Karpas-422 (cell line): ENCODE results near the gene PLEKHA5. TPM values are rescaled to one million over a fixed set of nuclear protein-coding genes. Genes with fewer than 3 reads are reported as not detected.

ENCODE experiments used
- DNase-seq: peaks from one replicate; pipeline ENCODE4 v3.0.0-alpha.2; 2015
- H2AFZ ChIP-seq: fragments of 200-600 bp; sonication (generic); 2 replicates; pipeline ENCODE4 v1.6.1; 2014; ENCODE audit warnings: antibody characterized with exemption, low read length, mixed read lengths
- H3K27ac ChIP-seq: fragments of 200-600 bp; sonication (generic); 2 replicates; pipeline ENCODE4 v1.5.1; 2014; ENCODE audit warnings: mild to moderate bottlenecking, low read length, moderate library complexity
- H3K27me3 ChIP-seq: fragments of 200-600 bp; sonication (generic); 2 replicates; pipeline ENCODE4 v1.6.1; 2014; ENCODE audit warnings: low read length, mixed read lengths
- H3K36me3 ChIP-seq: fragments of 200-600 bp; sonication (generic); 2 replicates; pipeline ENCODE4 v1.6.1; 2014; ENCODE audit warnings: low read length, mixed read lengths; ENCODE audit not compliant: insufficient read depth
- H3K4me1 ChIP-seq: fragments of 200-600 bp; sonication (generic); 2 replicates; pipeline ENCODE4 v1.6.1; 2014; ENCODE audit warnings: mild to moderate bottlenecking, low read length, mixed read lengths
- H3K4me2 ChIP-seq: fragments of 200-600 bp; sonication (generic); 2 replicates; pipeline ENCODE4 v1.6.1; 2014; ENCODE audit warnings: low read length, low read depth, mild to moderate bottlenecking; ENCODE audit not compliant: poor library complexity, severe bottlenecking
- H3K4me3 ChIP-seq: fragments of 200-600 bp; sonication (generic); 2 replicates; pipeline ENCODE4 v1.5.1; 2014; ENCODE audit warnings: mild to moderate bottlenecking, antibody characterized with exemption, low read length, mixed read lengths
- H3K79me2 ChIP-seq: fragments of 200-600 bp; sonication (generic); 2 replicates; pipeline ENCODE4 v1.6.1; 2014; ENCODE audit warnings: mild to moderate bottlenecking, low read length, mixed read lengths
- H3K9ac ChIP-seq: fragments of 200-600 bp; sonication (generic); 2 replicates; pipeline ENCODE4 v1.6.0; 2014; ENCODE audit warnings: low read length
- H3K9me2 ChIP-seq: fragments of 200-600 bp; sonication (generic), shearing (Covaris generic); replicated peaks from 2 replicates; pipeline ENCODE4 v1.6.0; 2014; ENCODE audit warnings: mild to moderate bottlenecking, low read length, moderate library complexity; ENCODE audit not compliant: insufficient read depth
- H3K9me3 ChIP-seq: fragments of 300-700, 200-600 bp; sonication (generic); 2 replicates; pipeline ENCODE4 v1.6.1; 2014; ENCODE audit warnings: low read length, mixed read lengths
- H4K20me1 ChIP-seq: fragments of 200-600 bp; sonication (generic); 2 replicates; pipeline ENCODE4 v1.6.1; 2014; ENCODE audit warnings: mild to moderate bottlenecking, antibody characterized with exemption, low read length, low read depth; ENCODE audit not compliant: insufficient read depth
- total RNA-seq: library from RNA; depleted of rRNA; stranded (reverse); fragments of >200 nt; shearing (Covaris generic); gene quantifications from 2 replicates; pipeline ENCODE4 v1.2.3, GENCODE V29; 2014; ENCODE audit warnings: low replicate concordance

Gene PLEKHA5
- total RNA-seq, 1 experiment from 2014 or later, result 189 TPM

DNA sequence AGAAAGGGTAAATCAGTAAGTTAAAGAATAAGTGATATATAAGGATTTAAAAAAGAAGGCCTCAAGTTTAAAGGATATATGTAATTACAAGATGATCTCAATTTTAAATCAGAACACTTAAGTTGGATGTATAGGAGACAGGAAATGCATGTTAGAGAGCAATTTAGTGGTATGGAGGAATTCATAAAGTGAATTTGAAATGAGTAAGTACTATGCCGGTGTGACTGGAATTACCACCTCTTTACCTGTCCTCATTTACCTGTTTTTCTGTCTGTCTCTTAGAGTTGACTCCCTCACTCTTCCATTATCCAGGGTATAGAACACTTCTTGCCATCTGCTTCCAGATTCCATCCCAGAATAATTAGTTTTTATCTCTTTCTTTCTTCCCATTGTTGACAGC lies 73.5 kb downstream of the PLEKHA5 start:
- H3K4me2 ChIP-seq, result no peak overlapping the region
- peak overlapping the region; percentile 93 for H3K27ac ChIP-seq
- H3K79me2 ChIP-seq, result peaks cover 35% of the 10 kb centered on the region
- H3K9ac ChIP-seq, result no peak overlapping the region
- H3K4me1 ChIP-seq, result peaks cover 72% of the 10 kb centered on the region
- no peaks in the 10 kb centered on the region for H4K20me1 ChIP-seq
- H3K27me3 ChIP-seq, result no peaks in the 10 kb centered on the region
- peaks cover 12% of the 10 kb centered on the region for H3K36me3 ChIP-seq
- H3K9me2 ChIP-seq, result no peaks in the 10 kb centered on the region
- DNase-seq, result no peak
- no peaks in the 10 kb centered on the region for H3K9me3 ChIP-seq
- H3K4me3 ChIP-seq, result no peak overlapping the region
- 0 out of 2 replicates have a peak overlapping the region, but pooled peaks have one; percentile 23 for H2AFZ ChIP-seq

DNA sequence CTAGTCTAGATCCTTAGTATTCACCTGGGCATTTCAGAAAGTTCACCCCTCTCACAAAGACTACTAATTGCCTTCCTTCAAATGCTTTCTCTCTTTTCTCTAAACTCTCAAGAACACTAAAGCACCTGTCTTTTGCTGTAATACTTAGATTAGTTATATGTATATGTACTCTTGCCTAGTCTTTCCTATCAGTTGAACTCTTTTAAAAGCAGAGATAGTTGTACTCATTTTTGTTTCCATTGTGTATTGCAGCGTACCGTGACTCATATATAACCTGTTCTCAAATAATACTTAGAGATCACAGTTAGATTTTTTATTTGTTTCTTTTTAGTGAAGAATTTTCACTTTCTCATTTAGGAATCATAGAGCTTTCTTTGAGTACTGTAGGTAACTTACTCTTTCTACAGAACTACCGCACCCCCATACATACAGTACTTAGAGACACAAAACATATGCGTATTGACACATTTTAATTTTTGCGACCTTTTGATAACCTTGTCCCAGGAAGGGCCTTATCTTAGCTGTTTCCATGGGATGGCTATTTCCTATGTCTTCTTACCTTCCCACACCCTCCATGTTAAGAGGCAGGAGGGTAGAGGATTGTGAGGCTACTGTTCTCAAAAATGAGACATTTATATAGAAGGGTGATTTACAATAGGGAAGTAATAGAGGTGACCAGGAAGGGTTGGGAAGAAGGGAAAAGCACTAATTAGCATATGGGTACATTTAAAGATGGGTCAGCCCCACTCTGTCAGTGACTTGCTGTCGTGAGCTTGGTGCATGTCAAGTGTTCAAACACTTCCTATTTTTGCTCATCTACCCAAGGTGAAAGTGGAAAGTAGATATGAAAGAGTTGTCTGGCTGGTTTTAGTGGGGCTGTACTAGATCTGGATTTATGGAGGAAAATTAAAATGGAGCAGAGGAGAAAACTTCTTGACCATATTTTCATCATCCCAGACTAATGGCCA lies 74.3 kb downstream of the PLEKHA5 start:
- Histone ChIP-seq H3K79me2 (peaks cover 43% of the 10 kb centered on the region), H3K4me1 (peaks cover 71% of the 10 kb centered on the region), H3K4me3 (no peak overlapping the region), H4K20me1 (no peaks in the 10 kb centered on the region), H3K27ac (peak overlapping the region; percentile 86), H3K9me3 (no peaks in the 10 kb centered on the region), H2AFZ (peak overlapping the region; percentile 23; the same call in 1 of the 2 replicates), H3K36me3 (peaks cover 16% of the 10 kb centered on the region), H3K9me2 (no peaks in the 10 kb centered on the region), H3K9ac (no peak overlapping the region), H3K4me2 (peak overlapping the region; percentile 66), H3K27me3 (no peaks in the 10 kb centered on the region)
- no peak for DNase-seq

DNA sequence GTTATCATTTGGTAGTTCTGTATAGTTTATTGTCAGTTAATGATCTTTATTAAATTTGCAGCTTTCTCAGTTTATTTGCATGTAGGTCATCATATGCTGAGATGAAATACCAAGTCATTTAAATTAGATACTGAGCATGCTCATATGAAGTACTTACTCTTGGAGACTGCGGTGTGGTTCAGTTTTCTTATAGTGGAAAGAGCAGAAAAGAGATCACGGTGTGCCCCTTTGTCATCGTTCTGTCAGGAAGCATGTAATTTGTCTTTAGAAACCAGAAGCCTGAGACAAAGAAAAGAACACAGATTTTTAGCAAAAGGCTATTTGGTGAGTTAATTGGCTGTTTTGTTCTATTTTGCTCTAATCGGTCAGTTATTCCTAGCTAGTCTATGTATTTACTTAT lies 75.6 kb downstream of the PLEKHA5 start:
- H3K27ac ChIP-seq, result peak overlapping the region; percentile 86
- DNase-seq, result peak; percentile 87
- peak overlapping the region; percentile 68 for H3K4me3 ChIP-seq
- H3K4me2 ChIP-seq, result peak overlapping the region; percentile 66
- no peak overlapping the region for H2AFZ ChIP-seq
- peaks cover 20% of the 10 kb centered on the region for H3K36me3 ChIP-seq
- H3K79me2 ChIP-seq, result peaks cover 56% of the 10 kb centered on the region
- no peaks in the 10 kb centered on the region for H3K9me3 ChIP-seq
- H3K9ac ChIP-seq, result peak overlapping the region; percentile 75
- H4K20me1 ChIP-seq, result no peaks in the 10 kb centered on the region
- H3K27me3 ChIP-seq, result no peaks in the 10 kb centered on the region
- H3K9me2 ChIP-seq, result no peaks in the 10 kb centered on the region
- peaks cover 69% of the 10 kb centered on the region for H3K4me1 ChIP-seq

DNA sequence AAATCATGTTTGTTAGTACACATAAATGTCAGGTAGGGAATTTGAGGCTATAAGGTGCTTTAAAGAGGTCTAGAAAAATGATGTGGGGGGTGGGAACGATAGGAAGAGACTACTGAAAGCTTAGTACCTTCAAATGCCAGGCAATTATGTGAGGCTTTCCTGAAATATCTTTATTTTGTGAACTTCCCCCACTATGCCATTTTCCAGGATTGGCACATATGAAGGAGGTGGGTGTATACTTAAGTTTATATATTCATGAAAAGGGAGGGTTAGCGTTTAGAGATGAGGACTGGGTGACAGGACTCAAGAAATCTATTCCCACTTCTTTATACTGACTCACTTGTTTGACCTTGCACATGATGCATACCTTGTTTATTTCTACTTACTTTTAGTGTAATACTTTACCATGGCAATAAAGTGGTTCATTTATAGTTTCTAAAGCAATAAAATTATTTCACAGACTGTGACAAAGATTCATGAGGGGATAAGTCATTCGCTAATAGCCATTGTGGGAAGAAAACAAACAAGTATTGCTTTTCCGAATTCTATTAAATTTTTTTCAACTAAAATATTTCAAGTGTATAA lies 77.1 kb downstream of the PLEKHA5 start:
- Histone ChIP-seq H3K4me3 (peak overlapping the region; percentile 68), H3K27ac (peak overlapping the region; percentile 86), H3K9ac (peak overlapping the region; percentile 75), H3K9me3 (no peaks in the 10 kb centered on the region), H3K4me2 (peak overlapping the region; percentile 66), H2AFZ (no peak overlapping the region), H3K9me2 (no peaks in the 10 kb centered on the region), H4K20me1 (no peaks in the 10 kb centered on the region), H3K36me3 (peaks cover 23% of the 10 kb centered on the region), H3K4me1 (peaks cover 67% of the 10 kb centered on the region), H3K79me2 (peaks cover 69% of the 10 kb centered on the region), H3K27me3 (no peaks in the 10 kb centered on the region)
- DNase-seq, result peak; percentile 59

DNA sequence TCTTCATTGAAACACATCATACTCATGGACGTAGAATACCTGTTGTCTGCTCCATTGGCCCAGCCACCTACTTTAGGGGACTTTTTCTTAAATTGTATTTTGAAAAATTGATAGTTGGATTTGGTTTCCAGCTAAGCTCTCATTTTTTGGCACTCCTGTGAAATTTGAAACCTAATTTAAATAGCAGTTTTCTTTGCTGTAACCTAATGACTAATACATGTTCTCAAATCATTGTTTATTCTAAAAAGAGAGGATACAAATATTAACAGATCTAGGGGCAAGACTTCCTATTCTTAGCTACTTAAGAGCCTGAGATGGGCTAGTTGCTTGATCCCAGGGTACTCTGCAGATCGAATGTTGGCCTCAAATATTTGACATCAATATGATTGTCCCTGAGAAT lies 78.9 kb downstream of the PLEKHA5 start:
- H4K20me1 ChIP-seq, result no peaks in the 10 kb centered on the region
- no peak overlapping the region for H3K9ac ChIP-seq
- H3K27me3 ChIP-seq, result no peaks in the 10 kb centered on the region
- peaks cover 23% of the 10 kb centered on the region for H3K36me3 ChIP-seq
- H3K79me2 ChIP-seq, result peaks cover 88% of the 10 kb centered on the region
- H3K4me1 ChIP-seq, result peaks cover 73% of the 10 kb centered on the region
- H3K4me3 ChIP-seq, result 0 out of 2 replicates have a peak overlapping the region, but pooled peaks have one; percentile 3
- H3K27ac ChIP-seq, result 0 out of 2 replicates have a peak overlapping the region, but pooled peaks have one; percentile 86
- H3K4me2 ChIP-seq, result peak overlapping the region; percentile 66
- no peaks in the 10 kb centered on the region for H3K9me3 ChIP-seq
- no peak overlapping the region for H2AFZ ChIP-seq
- no peak for DNase-seq
- no peaks in the 10 kb centered on the region for H3K9me2 ChIP-seq

DNA sequence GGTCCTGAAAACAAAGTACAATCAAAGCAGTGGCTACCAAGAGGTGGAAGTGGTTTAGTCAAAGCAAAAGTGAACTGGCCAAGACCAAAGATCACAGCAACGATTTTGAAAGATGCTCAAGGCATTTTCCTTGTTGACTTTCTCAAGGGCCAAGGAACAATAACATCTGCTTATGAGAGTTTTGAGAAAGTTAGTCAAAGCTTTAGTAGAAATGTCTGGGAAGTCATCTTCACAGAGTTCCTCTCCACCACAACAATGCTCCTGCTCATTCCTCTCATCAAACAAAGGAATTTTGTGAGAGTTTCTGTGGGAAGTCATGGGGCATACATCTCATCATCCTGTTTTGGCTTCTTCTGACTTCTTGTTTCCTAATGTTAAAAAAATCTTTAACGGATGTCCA lies 80.1 kb downstream of the PLEKHA5 start:
- no peak for DNase-seq
- Histone ChIP-seq H3K9me2 (no peaks in the 10 kb centered on the region), H3K27me3 (no peaks in the 10 kb centered on the region), H3K9me3 (no peaks in the 10 kb centered on the region), H3K4me3 (no peak overlapping the region), H4K20me1 (no peaks in the 10 kb centered on the region), H3K4me2 (peak overlapping the region; percentile 66), H3K36me3 (peaks cover 23% of the 10 kb centered on the region), H3K79me2 (peaks cover 98% of the 10 kb centered on the region), H3K9ac (no peak overlapping the region), H2AFZ (no peak overlapping the region), H3K4me1 (peaks cover 71% of the 10 kb centered on the region), H3K27ac (peak overlapping the region; percentile 52)

DNA sequence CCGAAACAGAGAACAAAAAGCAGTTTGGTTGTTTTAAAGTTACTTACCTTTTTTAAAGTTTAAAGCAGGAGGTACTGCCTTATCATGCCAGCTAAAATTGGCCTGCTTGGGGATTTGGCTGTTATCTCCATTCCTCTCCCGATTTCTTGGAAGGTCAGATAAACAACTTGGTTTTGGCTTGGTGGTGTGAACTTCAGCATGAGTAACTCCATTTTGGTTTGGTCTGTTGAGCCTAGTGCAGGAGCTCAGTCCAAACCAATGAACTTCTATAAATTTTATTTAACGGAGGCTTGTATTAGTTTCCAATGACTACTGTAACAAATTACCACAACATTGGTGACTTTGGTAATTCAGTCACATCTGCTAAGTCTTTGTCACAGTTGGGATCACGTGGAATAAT lies 82.3 kb downstream of the PLEKHA5 start:
- Histone ChIP-seq H3K27ac (peak overlapping the region; percentile 52), H3K4me3 (no peak overlapping the region), H3K9ac (no peak overlapping the region), H3K36me3 (peaks cover 16% of the 10 kb centered on the region), H3K27me3 (no peaks in the 10 kb centered on the region), H3K9me2 (no peaks in the 10 kb centered on the region), H3K4me1 (peaks cover 75% of the 10 kb centered on the region), H3K79me2 (peaks cover 95% of the 10 kb centered on the region), H3K9me3 (no peaks in the 10 kb centered on the region), H2AFZ (no peak overlapping the region), H4K20me1 (no peaks in the 10 kb centered on the region), H3K4me2 (no peak overlapping the region)
- no peak for DNase-seq

DNA sequence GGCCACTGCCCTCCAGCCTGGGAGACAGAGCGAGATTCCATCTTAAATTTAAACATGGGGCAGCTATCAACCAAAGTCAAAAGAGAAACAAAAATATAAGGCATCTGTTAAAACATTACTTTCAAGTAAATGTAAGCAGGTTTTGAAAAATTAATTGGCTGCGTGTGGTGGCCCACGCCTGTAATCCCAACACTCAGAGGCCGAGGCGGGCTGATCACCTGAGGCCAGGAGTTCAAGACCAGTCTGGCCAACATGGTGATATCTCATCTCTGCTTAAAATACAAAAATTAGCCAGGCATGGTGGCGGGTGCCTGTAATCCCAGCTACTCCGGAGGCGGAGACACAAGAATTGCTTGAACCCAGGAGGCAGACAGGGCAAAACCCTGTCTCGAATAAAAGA lies 82.7 kb downstream of the PLEKHA5 start:
- Histone ChIP-seq H3K27me3 (no peaks in the 10 kb centered on the region), H2AFZ (no peak overlapping the region), H3K27ac (0 out of 2 replicates have a peak overlapping the region, but pooled peaks have one; percentile 26), H3K36me3 (peaks cover 17% of the 10 kb centered on the region), H3K79me2 (peaks cover 95% of the 10 kb centered on the region), H3K4me2 (no peak overlapping the region), H3K9ac (no peak overlapping the region), H3K9me3 (no peaks in the 10 kb centered on the region), H3K9me2 (no peaks in the 10 kb centered on the region), H3K4me3 (no peak overlapping the region), H4K20me1 (no peaks in the 10 kb centered on the region), H3K4me1 (peaks cover 74% of the 10 kb centered on the region)
- DNase-seq, result no peak
